Islet precursor cell (in vitro differentiated cells): ENCODE data around the gene SLC6A11.
A peak's percentile ranks its signal among the peaks of the same experiment; 100 is the strongest.

ENCODE experiments used
- DNase-seq: peaks from one replicate; pipeline ENCODE4 v3.0.0-alpha.2; 2018

Gene SLC6A11

GRCh38 chr3:10956986-10957385, 141.0 kb downstream of the SLC6A11 start:
- DNase-seq: no peak

- no peak for DNase-seq
These were observed 142.1 kb downstream of the SLC6A11 start for GRCh38 chr3:10957976-10958749.

- no peak for DNase-seq
These were observed 144.2 kb downstream of the SLC6A11 start for GRCh38 chr3:10960255-10960654.

- no peak for DNase-seq
These were observed 145.9 kb downstream of the SLC6A11 start for GRCh38 chr3:10961921-10962320.

GRCh38 chr3:10962481-10963036, 146.5 kb downstream of the SLC6A11 start:
- DNase-seq: no peak

GRCh38 chr3:10964537-10965167, 148.6 kb downstream of the SLC6A11 start:
- DNase-seq: peak; percentile 72

GRCh38 chr3:10968401-10968800, 152.4 kb downstream of the SLC6A11 start:
- peak; percentile 70 for DNase-seq

GRCh38 chr3:10970306-10970960, 154.4 kb downstream of the SLC6A11 start:
- no peak for DNase-seq

- DNase-seq: no peak
These were observed 156.2 kb downstream of the SLC6A11 start for GRCh38 chr3:10972072-10972782.

- no peak for DNase-seq
These were observed 157.1 kb downstream of the SLC6A11 start for GRCh38 chr3:10973046-10973595.

GRCh38 chr3:10974131-10974530, 158.1 kb downstream of the SLC6A11 start:
- no peak for DNase-seq

- DNase-seq: no peak
These were observed 158.8 kb downstream of the SLC6A11 start for GRCh38 chr3:10974746-10975375.

GRCh38 chr3:10975695-10976234, 159.7 kb downstream of the SLC6A11 start:
- no peak for DNase-seq

GRCh38 chr3:10976770-10977169, 160.7 kb downstream of the SLC6A11 start:
- DNase-seq: no peak

- DNase-seq: no peak
These were observed 162.0 kb downstream of the SLC6A11 start for GRCh38 chr3:10977892-10978510.

GRCh38 chr3:10978956-10979355, 162.9 kb downstream of the SLC6A11 start:
- DNase-seq: no peak

- DNase-seq: no peak
These were observed 164.3 kb downstream of the SLC6A11 start for GRCh38 chr3:10980312-10980711.

- no peak for DNase-seq
These were observed 165.0 kb downstream of the SLC6A11 start for GRCh38 chr3:10981031-10981430.

GRCh38 chr3:10981961-10982360, 165.9 kb downstream of the SLC6A11 start:
- DNase-seq: no peak

- no peak for DNase-seq
These were observed 166.8 kb downstream of the SLC6A11 start for GRCh38 chr3:10982782-10983181.

- DNase-seq: peak; percentile 72
These were observed 167.3 kb downstream of the SLC6A11 start for GRCh38 chr3:10983219-10983916.
